ENCODE data around the gene GSG1. TPM values are rescaled to one million over a fixed set of nuclear protein-coding genes. Genes with fewer than 3 reads are reported as not detected.
"Not testable (repeated sequence)": the region's sequence is repeated elsewhere in the genome, so short reads cannot be mapped to it uniquely, and the experiment has no call there.

The GSG1 gene
- total RNA-seq, 2 experiments from 2014 or later = not detected

DNA sequence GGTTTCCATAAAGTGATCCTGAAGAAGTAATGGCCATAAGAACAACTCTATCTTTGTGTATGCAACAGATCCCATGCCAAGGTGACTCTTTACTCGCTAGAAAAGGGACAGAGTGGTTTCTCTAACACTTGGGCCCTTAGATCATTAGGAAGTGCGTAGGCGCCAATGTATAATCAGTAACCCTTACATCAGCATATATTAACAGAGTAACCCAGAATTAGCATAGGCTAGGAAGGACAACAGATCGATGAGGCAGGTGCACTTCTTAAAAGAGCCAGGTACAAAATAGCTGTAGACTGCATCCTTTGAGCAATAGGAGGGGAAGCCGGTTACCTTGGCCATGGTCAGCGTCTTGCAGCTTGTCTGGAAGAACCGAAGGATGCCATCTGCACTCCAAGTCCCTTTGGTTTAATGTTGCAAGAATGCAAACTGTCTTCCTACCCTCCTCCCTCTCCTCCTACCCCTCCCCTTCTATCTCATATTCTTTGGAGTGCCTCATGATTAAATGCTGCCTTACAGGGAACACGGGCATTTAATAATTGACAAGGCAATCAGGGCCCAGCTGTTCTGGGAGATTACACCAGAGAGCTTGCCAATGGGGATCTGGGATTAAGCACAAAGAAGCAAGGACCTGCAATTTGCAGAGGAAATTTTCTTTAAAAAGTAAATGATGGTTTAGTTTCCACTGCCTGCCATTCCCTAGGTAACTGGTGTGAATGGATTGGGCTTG lies 8.0 kb downstream of the GSG1 start:
- Mint-ChIP-seq H3K9me3 (no peaks in the 10 kb centered on the region), H3K4me1 (peaks cover 42% of the 10 kb centered on the region), H3K27me3 (no peaks in the 10 kb centered on the region), H3K27ac (no peak overlapping the region), H3K36me3 (ENCODE audit: low read depth) (no peaks in the 10 kb centered on the region), H3K4me3 (no peak overlapping the region)
- DNase-seq = no peak
- ChIA-PET CTCF (interaction anchor here (0.7 to 5.4 kb wide), 3 partner anchors 117 to 306 kb away, joined by 5 to 55 read pairs (median 6); no protein-coding TSS in a partner anchor), POLR2A (no interaction called here)

DNA sequence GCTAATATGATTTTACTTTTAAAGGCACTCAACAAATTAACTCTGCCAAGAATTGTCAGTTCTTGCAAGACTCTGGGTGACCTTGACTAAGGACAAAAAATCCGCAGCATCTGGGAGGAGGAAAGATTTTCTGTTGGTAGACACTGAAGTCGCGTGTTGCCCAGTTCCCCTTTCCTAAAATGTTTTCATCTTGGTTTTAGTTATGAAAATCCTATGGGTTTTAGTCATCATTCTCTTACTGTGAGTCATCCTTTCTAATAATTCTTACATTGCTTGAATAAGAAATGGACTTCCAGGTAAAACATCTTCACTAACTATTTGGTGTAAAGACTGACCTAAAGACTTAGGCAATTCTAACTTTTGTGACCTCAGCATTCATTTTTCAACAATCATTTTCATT lies 9.1 kb downstream of the GSG1 start:
- DNase-seq = no peak
- H3K4me3 Mint-ChIP-seq = no peak overlapping the region
- POLR2A ChIA-PET = no interaction called here
- H3K27ac Mint-ChIP-seq = no peak overlapping the region
- CTCF ChIA-PET = interaction anchor here (5.4 kb wide), 1 partner anchor 118 kb away, joined by 55 read pairs; no protein-coding TSS in a partner anchor
- no peaks in the 10 kb centered on the region for H3K27me3 Mint-ChIP-seq
- H3K36me3 Mint-ChIP-seq (ENCODE audit: low read depth) = no peaks in the 10 kb centered on the region
- H3K9me3 Mint-ChIP-seq = no peaks in the 10 kb centered on the region
- peaks cover 32% of the 10 kb centered on the region for H3K4me1 Mint-ChIP-seq

DNA sequence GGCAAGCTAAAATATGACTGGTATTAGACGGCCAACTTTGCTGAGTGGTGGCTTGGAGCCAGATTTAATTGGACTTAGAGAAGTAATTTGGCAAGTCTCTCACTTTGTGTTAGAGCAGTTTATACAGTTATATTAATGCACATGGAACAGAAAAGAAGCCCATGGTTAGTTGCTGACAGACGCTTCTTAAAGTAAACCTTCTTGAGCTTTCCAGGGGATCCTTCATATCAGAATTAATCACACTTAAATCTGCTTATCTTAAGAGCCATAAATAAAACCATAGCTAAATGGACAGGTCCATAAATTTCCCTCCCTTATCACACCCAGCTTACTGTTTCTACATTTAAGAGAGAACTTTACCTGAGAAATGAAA lies 9.6 kb downstream of the GSG1 start:
- DNase-seq = no peak
- H3K36me3 Mint-ChIP-seq (ENCODE audit: low read depth) = no peaks in the 10 kb centered on the region
- no peak overlapping the region for H3K4me3 Mint-ChIP-seq
- H3K4me1 Mint-ChIP-seq = peaks cover 26% of the 10 kb centered on the region
- no peak overlapping the region for H3K27ac Mint-ChIP-seq
- CTCF ChIA-PET = interaction anchor here (1.0 to 5.4 kb wide), 3 partner anchors 118 to 267 kb away, joined by 3 to 55 read pairs (median 5); no protein-coding TSS in a partner anchor
- no peaks in the 10 kb centered on the region for H3K27me3 Mint-ChIP-seq
- POLR2A ChIA-PET = no interaction called here
- H3K9me3 Mint-ChIP-seq = no peaks in the 10 kb centered on the region

DNA sequence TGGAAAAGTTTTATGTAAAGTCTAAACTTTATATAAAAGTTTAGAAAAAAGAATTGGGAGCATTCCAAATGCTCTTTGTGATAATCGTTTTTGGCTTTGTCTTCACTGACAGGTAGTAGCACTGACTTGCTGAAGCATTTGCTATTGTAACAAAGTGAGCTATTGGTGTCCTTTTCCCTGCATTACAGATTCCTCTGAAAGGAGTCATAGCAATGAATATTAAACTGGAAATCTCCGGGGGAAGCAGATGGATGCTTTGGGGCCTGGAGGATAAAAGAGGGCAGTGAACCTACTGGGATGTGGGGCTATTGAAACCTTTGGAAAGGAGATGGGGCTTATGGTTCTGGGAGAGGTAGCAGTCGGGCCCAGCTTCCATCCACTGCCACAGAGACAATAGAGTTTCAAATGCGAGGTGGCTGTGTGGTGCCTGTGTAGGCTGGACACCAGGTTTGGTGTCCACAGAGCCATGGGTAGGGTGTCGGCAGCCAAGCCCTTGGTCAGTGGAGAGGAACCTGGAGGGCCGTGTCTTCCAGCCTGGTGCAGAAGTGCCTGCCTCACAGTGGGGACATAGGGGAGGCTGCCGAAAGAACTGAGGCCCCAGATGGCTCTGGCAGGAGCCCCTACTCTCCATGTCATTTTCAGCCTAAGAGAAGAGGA lies 10.1 kb downstream of the GSG1 start:
- H3K4me3 Mint-ChIP-seq = no peak overlapping the region
- H3K4me1 Mint-ChIP-seq = peaks cover 21% of the 10 kb centered on the region
- no peaks in the 10 kb centered on the region for H3K27me3 Mint-ChIP-seq
- no peaks in the 10 kb centered on the region for H3K36me3 Mint-ChIP-seq (ENCODE audit: low read depth)
- H3K27ac Mint-ChIP-seq = no peak overlapping the region
- ChIA-PET CTCF (interaction anchor here (1.0 to 5.4 kb wide), 3 partner anchors 119 to 266 kb away, joined by 3 to 55 read pairs (median 5); no protein-coding TSS in a partner anchor), POLR2A (no interaction called here)
- H3K9me3 Mint-ChIP-seq = no peaks in the 10 kb centered on the region
- no peak for DNase-seq

DNA sequence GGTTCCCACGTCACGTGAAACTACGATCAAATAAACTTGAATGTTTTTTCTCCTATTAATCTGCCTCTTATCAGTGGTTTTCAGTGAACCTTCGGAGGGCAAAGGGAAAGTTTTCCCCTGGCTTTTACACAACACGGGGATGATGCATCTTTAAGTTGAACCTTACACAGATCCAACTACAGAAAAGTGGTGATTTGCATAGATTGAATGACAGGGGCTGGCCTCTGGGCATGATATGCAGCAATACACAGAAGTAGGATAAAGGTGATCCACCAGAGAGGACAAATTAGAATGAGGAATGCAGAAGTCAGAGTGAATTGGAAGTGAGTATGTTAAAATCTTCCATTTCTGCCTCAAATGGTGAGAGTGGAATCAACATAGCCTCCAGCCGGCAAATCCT lies 11.6 kb downstream of the GSG1 start:
- no peaks in the 10 kb centered on the region for H3K9me3 Mint-ChIP-seq
- H3K36me3 Mint-ChIP-seq (ENCODE audit: low read depth) = no peaks in the 10 kb centered on the region
- no peak overlapping the region for H3K27ac Mint-ChIP-seq
- DNase-seq = no peak
- POLR2A ChIA-PET = no interaction called here
- no peak overlapping the region for H3K4me3 Mint-ChIP-seq
- H3K27me3 Mint-ChIP-seq = no peaks in the 10 kb centered on the region
- peaks cover 12% of the 10 kb centered on the region for H3K4me1 Mint-ChIP-seq
- CTCF ChIA-PET = no interaction called here

DNA sequence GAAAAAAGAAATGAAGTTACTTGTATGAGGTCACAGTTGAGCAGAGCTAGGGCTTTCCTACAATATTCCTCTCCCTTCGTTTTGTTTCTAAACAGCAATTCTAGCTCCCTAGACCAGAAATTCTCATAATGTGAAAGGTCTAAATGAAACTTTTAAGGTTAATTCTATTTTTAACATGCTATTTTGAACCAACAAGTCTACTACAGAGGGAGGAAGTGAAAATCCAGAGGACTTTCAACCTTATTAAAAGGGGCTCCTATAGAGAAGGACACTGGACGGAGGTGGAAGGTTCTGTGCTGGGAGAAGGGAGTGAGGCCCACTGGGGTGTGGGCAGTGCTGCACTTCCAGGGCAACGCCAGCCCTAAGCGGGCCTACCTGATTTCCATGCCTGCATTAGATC lies 13.4 kb downstream of the GSG1 start:
- Mint-ChIP-seq H3K4me3 (no peak overlapping the region), H3K36me3 (ENCODE audit: low read depth) (peaks cover 3% of the 10 kb centered on the region), H3K4me1 (peaks cover 11% of the 10 kb centered on the region), H3K27me3 (no peaks in the 10 kb centered on the region), H3K9me3 (no peaks in the 10 kb centered on the region), H3K27ac (no peak overlapping the region)
- CTCF ChIA-PET = interaction anchor here (0.9 to 2.6 kb wide), 2 partner anchors 122 kb away, joined by 4 to 9 read pairs; no protein-coding TSS in a partner anchor
- no peak for DNase-seq
- POLR2A ChIA-PET = no interaction called here

DNA sequence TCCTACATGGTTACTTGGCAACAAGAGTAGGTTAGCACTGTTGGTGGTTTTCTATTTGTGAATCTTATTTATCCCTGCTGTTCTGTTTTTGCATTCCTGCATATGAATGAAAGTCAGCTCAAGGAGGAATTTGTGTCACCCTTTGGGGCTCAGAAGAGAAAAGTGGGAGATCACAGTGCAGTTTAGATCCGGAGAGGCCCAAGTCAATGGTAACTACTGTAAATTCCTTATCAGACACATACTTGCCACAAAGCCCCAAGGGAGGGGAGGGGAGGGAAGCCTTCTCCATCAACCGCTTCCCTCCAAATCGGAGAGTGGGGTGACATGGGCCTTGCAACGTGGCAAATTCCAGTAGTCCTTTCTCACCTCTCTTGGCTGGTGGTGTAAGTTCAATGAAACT lies 15.0 kb downstream of the GSG1 start:
- Mint-ChIP-seq H3K27ac (no peak overlapping the region), H3K27me3 (no peaks in the 10 kb centered on the region), H3K9me3 (no peaks in the 10 kb centered on the region), H3K4me1 (no peaks in the 10 kb centered on the region), H3K4me3 (no peak overlapping the region), H3K36me3 (ENCODE audit: low read depth) (peaks cover 3% of the 10 kb centered on the region)
- DNase-seq = no peak
- POLR2A ChIA-PET = no interaction called here
- CTCF ChIA-PET = interaction anchor here (1.0 to 2.6 kb wide), 3 partner anchors 120 to 167 kb away, joined by 3 to 9 read pairs (median 4); no protein-coding TSS in a partner anchor

DNA sequence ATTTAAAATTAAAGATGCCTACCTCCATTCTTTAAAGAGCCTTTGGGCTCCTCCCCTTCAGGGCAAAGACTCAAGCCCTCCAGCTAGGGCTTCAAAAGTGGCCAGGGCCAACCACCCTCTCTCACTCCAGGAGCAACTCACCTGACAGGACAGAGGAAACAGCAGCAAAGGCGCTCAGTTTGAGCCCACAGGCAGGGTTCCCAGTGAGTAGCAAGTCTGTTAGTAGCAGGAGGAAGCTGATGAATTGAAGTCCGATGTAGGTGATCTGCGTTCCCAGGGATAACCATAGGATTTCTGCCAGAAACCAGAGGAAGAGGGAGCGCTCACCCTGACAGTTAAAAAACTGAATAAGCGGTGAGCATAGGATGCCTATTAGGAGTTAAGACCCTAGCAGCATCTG lies 15.7 kb downstream of the GSG1 start:
- H3K27me3 Mint-ChIP-seq = no peaks in the 10 kb centered on the region

DNA sequence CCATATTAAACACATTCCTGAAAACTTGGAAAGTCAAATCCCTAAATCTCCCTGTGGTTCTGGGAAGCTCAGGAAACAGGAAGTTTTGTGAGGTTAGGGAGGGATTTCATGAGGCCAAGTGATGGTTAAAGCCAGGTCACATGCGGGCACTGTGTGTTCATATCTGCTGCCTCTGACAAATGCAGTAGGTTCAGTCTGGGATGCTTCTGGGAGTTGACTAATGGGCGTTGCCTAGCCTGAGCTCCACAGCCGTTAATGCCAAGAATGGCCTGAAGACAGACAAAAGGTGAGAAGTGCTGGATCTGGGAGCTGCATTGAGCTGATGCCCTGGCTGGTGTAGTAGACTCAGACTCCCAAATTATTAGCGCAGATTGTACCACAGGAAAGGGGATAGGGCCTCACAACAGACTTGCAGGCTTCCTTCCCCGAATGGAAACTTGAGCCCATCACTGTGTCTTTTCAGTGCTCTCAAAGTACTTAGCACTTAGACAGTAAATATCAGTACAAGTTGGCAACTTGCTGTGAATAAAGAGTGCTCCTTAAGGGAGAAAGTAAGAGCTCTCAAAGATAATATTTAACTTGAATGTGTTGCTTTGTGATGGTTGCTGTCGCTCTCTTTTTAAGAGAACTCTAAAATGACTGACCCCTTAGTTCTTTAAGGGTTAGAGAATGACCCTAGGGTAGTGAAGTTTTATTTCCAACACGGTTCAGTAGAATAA lies 17.3 kb downstream of the GSG1 start:
- Mint-ChIP-seq H3K4me1 (no peaks in the 10 kb centered on the region), H3K4me3 (no peak overlapping the region), H3K27me3 (no peaks in the 10 kb centered on the region), H3K36me3 (ENCODE audit: low read depth) (peaks cover 3% of the 10 kb centered on the region), H3K9me3 (no peaks in the 10 kb centered on the region), H3K27ac (no peak overlapping the region)
- POLR2A ChIA-PET = no interaction called here
- no peak for DNase-seq
- CTCF ChIA-PET = interaction anchor here (0.5 kb wide), 1 partner anchor 169 kb away, joined by 3 read pairs; no protein-coding TSS in a partner anchor

More for the DNA sequence above, 15.7 kb downstream of the GSG1 start:
- Mint-ChIP-seq H3K9me3 (no peaks in the 10 kb centered on the region), H3K27ac (no peak overlapping the region), H3K4me1 (no peaks in the 10 kb centered on the region), H3K4me3 (no peak overlapping the region), H3K36me3 (ENCODE audit: low read depth) (peaks cover 3% of the 10 kb centered on the region)
- CTCF ChIA-PET = interaction anchor here (1.1 to 2.6 kb wide), 2 partner anchors 124 to 168 kb away, joined by 4 to 9 read pairs; no protein-coding TSS in a partner anchor
- no peak for DNase-seq
- POLR2A ChIA-PET = no interaction called here

DNA sequence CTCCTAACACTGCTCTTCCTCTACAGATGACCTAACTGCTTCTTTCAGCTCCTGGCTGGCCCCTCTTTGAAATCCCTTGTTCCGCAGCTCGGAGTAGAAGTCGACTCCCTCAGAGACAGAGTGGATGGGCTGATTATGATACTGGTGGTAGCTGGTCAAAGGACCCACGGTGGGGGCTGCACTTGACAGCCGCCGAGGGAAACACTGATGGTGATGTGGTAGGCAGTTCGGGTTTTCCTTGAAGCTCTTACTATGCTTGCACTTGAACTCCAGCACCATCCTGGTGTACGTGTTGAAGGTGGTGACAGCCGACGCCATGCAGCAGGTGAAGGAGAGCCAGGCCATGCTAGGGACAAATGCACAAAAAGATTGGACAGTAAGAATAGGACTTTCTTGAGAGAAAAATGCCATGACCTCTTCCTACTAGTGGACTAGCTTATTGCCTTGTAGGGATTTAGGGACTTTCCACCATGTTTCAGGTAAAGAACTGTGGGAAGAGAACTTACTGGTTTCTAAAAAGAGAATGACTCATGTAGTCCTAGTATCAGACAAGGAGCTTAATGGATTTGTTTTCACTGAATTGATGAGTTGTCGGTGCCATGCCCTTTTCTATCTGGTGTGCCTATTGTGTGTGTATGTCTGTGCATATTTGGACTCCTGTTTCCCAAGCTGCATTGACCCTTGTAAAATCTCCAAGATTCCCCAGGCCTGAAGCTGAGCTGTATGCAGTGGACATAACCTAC lies 18.4 kb downstream of the GSG1 start:
- H3K4me1 Mint-ChIP-seq = no peaks in the 10 kb centered on the region
- peaks cover 3% of the 10 kb centered on the region for H3K36me3 Mint-ChIP-seq (ENCODE audit: low read depth)
- no peak overlapping the region for H3K27ac Mint-ChIP-seq
- ChIA-PET POLR2A (no interaction called here), CTCF (interaction anchor here (0.9 kb wide), 1 partner anchor 168 kb away, joined by 3 read pairs; no protein-coding TSS in a partner anchor)
- H3K4me3 Mint-ChIP-seq = no peak overlapping the region
- H3K27me3 Mint-ChIP-seq = no peaks in the 10 kb centered on the region
- no peak for DNase-seq
- no peaks in the 10 kb centered on the region for H3K9me3 Mint-ChIP-seq

DNA sequence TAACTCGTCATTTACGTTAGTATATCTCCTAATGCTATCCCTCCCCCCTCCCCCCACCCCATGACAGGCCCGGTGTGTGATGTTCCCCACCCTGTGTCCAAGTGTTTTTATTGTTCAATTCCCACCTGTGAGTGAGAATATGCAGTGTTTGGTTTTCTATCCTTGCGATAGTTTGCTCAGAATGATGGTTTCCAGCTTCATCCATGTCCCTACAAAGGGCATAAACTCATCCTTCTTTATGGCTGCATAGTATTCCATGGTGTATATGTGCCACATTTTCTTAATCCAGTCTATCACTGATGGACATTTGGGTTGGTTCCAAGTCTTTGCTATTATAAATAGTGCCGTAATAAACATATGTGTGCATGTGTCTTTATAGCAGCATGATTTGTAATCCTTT lies 19.8 kb downstream of the GSG1 start:
- CTCF ChIA-PET; H3K4me1 Mint-ChIP-seq; DNase-seq; H3K4me3 Mint-ChIP-seq; H3K27me3 Mint-ChIP-seq; H3K36me3 Mint-ChIP-seq (ENCODE audit: low read depth); H3K27ac Mint-ChIP-seq; POLR2A ChIA-PET; H3K9me3 Mint-ChIP-seq: not testable (repeated sequence)

DNA sequence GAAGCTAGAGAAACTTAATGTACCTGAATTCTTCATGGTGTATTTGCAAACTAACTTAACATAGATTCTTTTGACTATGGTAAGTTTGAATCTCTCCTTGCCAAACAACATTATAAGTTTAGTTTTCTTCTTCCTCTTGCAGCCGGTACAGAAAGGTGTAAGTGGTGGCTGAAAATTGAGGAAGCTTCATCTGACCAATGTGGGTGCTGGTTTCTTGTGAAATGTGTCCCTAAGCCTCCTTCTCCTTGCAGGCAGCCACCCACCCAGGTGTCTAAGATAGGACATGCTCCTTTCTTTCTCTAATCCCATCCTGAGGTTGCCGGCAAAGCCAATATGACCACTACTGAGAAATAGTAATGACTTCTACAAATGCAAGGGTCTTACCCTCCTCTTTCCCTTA lies 20.6 kb downstream of the GSG1 start:
- peaks cover 3% of the 10 kb centered on the region for H3K36me3 Mint-ChIP-seq (ENCODE audit: low read depth)
- CTCF ChIA-PET = interaction anchor here (1.1 kb wide), 1 partner anchor 167 kb away, joined by 3 read pairs; no protein-coding TSS in a partner anchor
- no peak overlapping the region for H3K27ac Mint-ChIP-seq
- POLR2A ChIA-PET = no interaction called here
- H3K4me3 Mint-ChIP-seq = no peak overlapping the region
- no peak for DNase-seq
- no peaks in the 10 kb centered on the region for H3K4me1 Mint-ChIP-seq
- H3K9me3 Mint-ChIP-seq = no peaks in the 10 kb centered on the region
- H3K27me3 Mint-ChIP-seq = no peaks in the 10 kb centered on the region

Data from activated CD4-positive, alpha-beta memory T cell treated with anti-CD3 and anti-CD28 coated beads, Interleukin-2, amount 10 ng/mL, durations not matched to agents 7 days and 5 days (primary cell).